Upper lobe of left lung (tissue), 4 donors: ENCODE data around the gene GABRB1.

Source experiments
- POLR2A ChIP-seq, 4 donors: fragments of 450-650 bp; IDR thresholded peaks; one replicate each; pipeline ENCODE4 v1.5.1; 2016 to 2017; ENCODE audit warnings: antibody characterized with exemption in 4 of 4, mild to moderate bottlenecking in 2 of 4
- TF ChIP-seq, protein P1 (sequence below), 6 experiments: fragments of 450-650 bp in 4 of 6; fragments of 200-600 bp in 2 of 6; sonication (generic) in 2 of 6; IDR thresholded peaks; one replicate each; pipeline ENCODE4 v1.5.1; 2016 to 2019; ENCODE audit warnings: antibody characterized with exemption in 6 of 6

DNA sequence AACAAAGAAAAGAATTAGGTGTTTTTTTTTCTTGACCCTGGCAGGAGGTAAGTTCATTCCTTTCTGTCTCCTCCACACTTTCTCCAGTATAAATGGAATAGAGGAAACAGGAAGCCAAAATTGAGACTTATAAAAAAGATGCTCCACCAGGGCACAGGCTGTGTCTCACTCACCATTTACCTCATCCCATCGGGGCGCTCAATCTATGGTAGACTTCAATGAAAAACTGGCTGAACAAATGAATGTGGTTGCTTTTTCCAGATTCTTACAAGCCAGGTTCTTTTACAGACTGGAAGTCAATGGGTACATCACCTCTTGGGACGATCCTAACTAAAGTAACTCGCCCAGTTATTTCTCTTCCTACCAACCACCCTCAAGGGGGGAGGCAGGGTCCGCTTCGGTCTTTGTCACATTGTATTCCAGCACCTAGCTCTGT, 431.4 kb downstream of the GABRB1 start:
- TF ChIP-seq, protein P1, sequence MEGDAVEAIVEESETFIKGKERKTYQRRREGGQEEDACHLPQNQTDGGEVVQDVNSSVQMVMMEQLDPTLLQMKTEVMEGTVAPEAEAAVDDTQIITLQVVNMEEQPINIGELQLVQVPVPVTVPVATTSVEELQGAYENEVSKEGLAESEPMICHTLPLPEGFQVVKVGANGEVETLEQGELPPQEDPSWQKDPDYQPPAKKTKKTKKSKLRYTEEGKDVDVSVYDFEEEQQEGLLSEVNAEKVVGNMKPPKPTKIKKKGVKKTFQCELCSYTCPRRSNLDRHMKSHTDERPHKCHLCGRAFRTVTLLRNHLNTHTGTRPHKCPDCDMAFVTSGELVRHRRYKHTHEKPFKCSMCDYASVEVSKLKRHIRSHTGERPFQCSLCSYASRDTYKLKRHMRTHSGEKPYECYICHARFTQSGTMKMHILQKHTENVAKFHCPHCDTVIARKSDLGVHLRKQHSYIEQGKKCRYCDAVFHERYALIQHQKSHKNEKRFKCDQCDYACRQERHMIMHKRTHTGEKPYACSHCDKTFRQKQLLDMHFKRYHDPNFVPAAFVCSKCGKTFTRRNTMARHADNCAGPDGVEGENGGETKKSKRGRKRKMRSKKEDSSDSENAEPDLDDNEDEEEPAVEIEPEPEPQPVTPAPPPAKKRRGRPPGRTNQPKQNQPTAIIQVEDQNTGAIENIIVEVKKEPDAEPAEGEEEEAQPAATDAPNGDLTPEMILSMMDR (IDR thresholded peaks at IDR 0.05) = no peak
- no peak for TF ChIP-seq POLR2A (IDR thresholded peaks at IDR 0.05)
